Measurements from ENCODE around the gene SEC14L5.
"Not testable (repeated sequence)": the region's sequence is repeated elsewhere in the genome, so short reads cannot be mapped to it uniquely, and the experiment has no call there.

SEC14L5 gene

GRCh38 chr16:5036228-5037156 is 78.4 kb downstream of the SEC14L5 start:
- no peak for DNase-seq (ENCODE audit: low read depth in 2 of 2)

- DNase-seq (ENCODE audit: low read depth in 2 of 2) = no peak
These were observed 82.3 kb downstream of the SEC14L5 start for GRCh38 chr16:5040451-5040850.

- DNase-seq (ENCODE audit: low read depth in 2 of 2) = no peak
These were observed 83.5 kb downstream of the SEC14L5 start for GRCh38 chr16:5041600-5042133.

GRCh38 chr16:5042574-5043171 is 84.5 kb downstream of the SEC14L5 start:
- DNase-seq (ENCODE audit: low read depth in 2 of 2) = no peak

GRCh38 chr16:5044011-5044540 is 85.9 kb downstream of the SEC14L5 start:
- DNase-seq (ENCODE audit: low read depth in 2 of 2) = no peak

GRCh38 chr16:5044581-5044980 is 86.5 kb downstream of the SEC14L5 start:
- DNase-seq (ENCODE audit: low read depth in 2 of 2) = not testable (repeated sequence)

GRCh38 chr16:5045499-5046115 is 87.5 kb downstream of the SEC14L5 start:
- no peak for DNase-seq (ENCODE audit: low read depth in 2 of 2)

GRCh38 chr16:5046914-5047313 is 88.8 kb downstream of the SEC14L5 start:
- no peak for DNase-seq (ENCODE audit: low read depth in 2 of 2)

- no peak for DNase-seq (ENCODE audit: low read depth in 2 of 2)
These were observed 97.0 kb downstream of the SEC14L5 start for GRCh38 chr16:5054876-5055865.

- peak in 1 of 2 donors; percentile 14 for DNase-seq (ENCODE audit: low read depth in 2 of 2)
These were observed 98.2 kb downstream of the SEC14L5 start for GRCh38 chr16:5056352-5056751.

- no peak for DNase-seq (ENCODE audit: low read depth in 2 of 2)
These were observed 100.3 kb downstream of the SEC14L5 start for GRCh38 chr16:5058476-5058875.

GRCh38 chr16:5059386-5060072 is 101.4 kb downstream of the SEC14L5 start:
- DNase-seq (ENCODE audit: low read depth in 2 of 2) = no peak

- no peak for DNase-seq (ENCODE audit: low read depth in 2 of 2)
These were observed 102.0 kb downstream of the SEC14L5 start for GRCh38 chr16:5060073-5060641.

GRCh38 chr16:5062051-5062450 is 103.9 kb downstream of the SEC14L5 start:
- DNase-seq (ENCODE audit: low read depth in 2 of 2) = no peak

GRCh38 chr16:5062790-5063765 is 104.9 kb downstream of the SEC14L5 start:
- no peak for DNase-seq (ENCODE audit: low read depth in 2 of 2)

- no peak for DNase-seq (ENCODE audit: low read depth in 2 of 2)
These were observed 106.8 kb downstream of the SEC14L5 start for GRCh38 chr16:5064915-5065314.

GRCh38 chr16:5065326-5065725 is 107.2 kb downstream of the SEC14L5 start:
- no peak for DNase-seq (ENCODE audit: low read depth in 2 of 2)

- no peak for DNase-seq (ENCODE audit: low read depth in 2 of 2)
These were observed 107.7 kb downstream of the SEC14L5 start, which contains the start of gene C16orf89 for GRCh38 chr16:5065813-5066212. C16orf89 (minus strand) TSS chr16:5065956; CDS start chr16:5065908, 48 bp downstream.

- no peak for DNase-seq (ENCODE audit: low read depth in 2 of 2)
These were observed 108.4 kb downstream of the SEC14L5 start for GRCh38 chr16:5066511-5066910.
